GM18951 (cell line): ENCODE data around the gene ADAM8.
"Not testable (repeated sequence)": the region's sequence is repeated elsewhere in the genome, so short reads cannot be mapped to it uniquely, and the experiment has no call there.

Source experiments
- POLR2A ChIP-seq: IDR thresholded peaks from 4 replicates; pipeline ENCODE4 v1.6.1; 2011; ENCODE audit warnings: mild to moderate bottlenecking; ENCODE audit not compliant: insufficient read length, insufficient read depth; ENCODE audit errors: extremely low read depth
- in situ Hi-C: fragments of 300-500 bp; cut with MboI; formaldehyde crosslinking; loops from one replicate; pipeline ENCODE4 v1.12.0; 2022; ENCODE audit warnings: low sequenced_read_pairs, mixed read lengths, inconsistent platforms; ENCODE audit not compliant: unreplicated experiment

The ADAM8 gene

GRCh38 chr10:133273534-133274143 lies 3.0 kb downstream of the ADAM8 start:
- in situ Hi-C loops = no loop called here

GRCh38 chr10:133272964-133273420 lies 3.7 kb downstream of the ADAM8 start:
- in situ Hi-C loops = no loop called here
- no peak for TF ChIP-seq POLR2A

More at GRCh38 chr10:133273534-133274143, 3.0 kb downstream of the ADAM8 start:
- TF ChIP-seq POLR2A = no peak

GRCh38 chr10:133272301-133272963 lies 4.2 kb downstream of the ADAM8 start:
- TF ChIP-seq POLR2A = no peak

GRCh38 chr10:133271521-133272300 lies 5.0 kb downstream of the ADAM8 start:
- TF ChIP-seq POLR2A = no peak
- in situ Hi-C loops = no loop called here

More at GRCh38 chr10:133272301-133272963, 4.2 kb downstream of the ADAM8 start:
- in situ Hi-C loops = no loop called here

GRCh38 chr10:133270773-133271297 lies 5.8 kb downstream of the ADAM8 start:
- in situ Hi-C loops = no loop called here
- no peak for TF ChIP-seq POLR2A

GRCh38 chr10:133270204-133270603 lies 6.5 kb downstream of the ADAM8 start:
- in situ Hi-C loops = no loop called here
- no peak for TF ChIP-seq POLR2A

- in situ Hi-C loops = no loop called here
- TF ChIP-seq POLR2A = no peak
Measured at GRCh38 chr10:133269367-133269766, 7.3 kb downstream of the ADAM8 start.

GRCh38 chr10:133268532-133268931 lies 8.1 kb downstream of the ADAM8 start:
- no peak for TF ChIP-seq POLR2A
- in situ Hi-C loops = no loop called here

GRCh38 chr10:133267829-133268228 lies 8.8 kb downstream of the ADAM8 start:
- in situ Hi-C loops = no loop called here
- TF ChIP-seq POLR2A = no peak

- in situ Hi-C loops = no loop called here
- no peak for TF ChIP-seq POLR2A
Measured at GRCh38 chr10:133267293-133267692, 9.4 kb downstream of the ADAM8 start.

GRCh38 chr10:133266056-133266795 lies 10.4 kb downstream of the ADAM8 start:
- in situ Hi-C loops = no loop called here
- TF ChIP-seq POLR2A = no peak

- in situ Hi-C loops = not testable (repeated sequence)
Measured at GRCh38 chr10:133265052-133265451, 11.6 kb downstream of the ADAM8 start.

- no peak for TF ChIP-seq POLR2A
- in situ Hi-C loops = no loop called here
Measured at GRCh38 chr10:133264461-133264860, 12.2 kb downstream of the ADAM8 start.

- in situ Hi-C loops = no loop called here
- TF ChIP-seq POLR2A = no peak
Measured at GRCh38 chr10:133263674-133264073, 13.0 kb downstream of the ADAM8 start.
